ENCODE measurements around the gene TRIM10.

TRIM10 gene

GRCh38 chr6:30111266-30111856 is 49.6 kb downstream of the TRIM10 start:
- TF ChIP-seq CTCF (IDR thresholded peaks at IDR 0.05; ENCODE audit: borderline replicate concordance, insufficient read depth, low read depth, low read length), result no peak
- H3K4me3 ChIP-seq (ENCODE audit: low read depth, low read length), result no peak overlapping the region

GRCh38 chr6:30104661-30105060 is 56.4 kb downstream of the TRIM10 start:
- no peak overlapping the region for H3K4me3 ChIP-seq (ENCODE audit: low read depth, low read length)
- no peak for TF ChIP-seq CTCF (IDR thresholded peaks at IDR 0.05; ENCODE audit: borderline replicate concordance, insufficient read depth, low read depth, low read length)

GRCh38 chr6:30103872-30104179 is 57.2 kb downstream of the TRIM10 start:
- TF ChIP-seq CTCF (IDR thresholded peaks at IDR 0.05; ENCODE audit: borderline replicate concordance, insufficient read depth, low read depth, low read length), result no peak
- no peak overlapping the region for H3K4me3 ChIP-seq (ENCODE audit: low read depth, low read length)

GRCh38 chr6:30102970-30103871 is 57.8 kb downstream of the TRIM10 start:
- peak; percentile 90 for TF ChIP-seq CTCF (IDR thresholded peaks at IDR 0.05; ENCODE audit: borderline replicate concordance, insufficient read depth, low read depth, low read length)
- peak overlapping the region; percentile 12 for H3K4me3 ChIP-seq (ENCODE audit: low read depth, low read length)

- H3K4me3 ChIP-seq (ENCODE audit: low read depth, low read length), result no peak overlapping the region
- no peak for TF ChIP-seq CTCF (IDR thresholded peaks at IDR 0.05; ENCODE audit: borderline replicate concordance, insufficient read depth, low read depth, low read length)
These were observed 58.5 kb downstream of the TRIM10 start for GRCh38 chr6:30102414-30102969.
